CD8-positive, alpha-beta memory T cell (primary cell): ENCODE data around the gene NAXD. TPM values are rescaled to one million over a fixed set of nuclear protein-coding genes. Genes with fewer than 3 reads are reported as not detected.

Source experiments
- CTCF ChIA-PET: fragments of 350-600 bp; sonication (Branson Sonifier 250); formaldehyde crosslinking; loops from one replicate; lab custom pipeline; 2021; ENCODE audit warnings: antibody characterized with exemption; lab: Charles Lee
- POLR2A ChIA-PET: fragments of 350-600 bp; sonication (Branson Sonifier 250); formaldehyde crosslinking; loops from one replicate; lab custom pipeline; 2021; ENCODE audit warnings: antibody characterized with exemption; lab: Charles Lee
- DNase-seq, 5 donors: peaks; one replicate each; pipeline versions ENCODE4 v3.0.0 to v3.0.0-alpha.2; 2020 to 2022; ENCODE audit warnings: mixed read lengths in 1 of 5
- H3K27ac ChIP-seq: one replicate; pipeline ENCODE4 v1.7.0; 2013; ENCODE audit warnings: low read depth, mild to moderate bottlenecking, low read length, moderate library complexity
- H3K27me3 ChIP-seq: 2 replicates; pipeline ENCODE4 v1.7.0; 2013; ENCODE audit warnings: low read length, mild to moderate bottlenecking; ENCODE audit not compliant: insufficient read depth, poor library complexity, severe bottlenecking
- H3K36me3 ChIP-seq: 2 replicates; pipeline ENCODE4 v1.7.0; 2013; ENCODE audit warnings: mild to moderate bottlenecking, low read length, moderate library complexity; ENCODE audit not compliant: insufficient read depth
- H3K4me1 ChIP-seq: 2 replicates; pipeline ENCODE4 v1.7.0; 2013; ENCODE audit warnings: mild to moderate bottlenecking, low read length, moderate library complexity; ENCODE audit not compliant: insufficient read depth
- H3K4me3 ChIP-seq: 2 replicates; pipeline ENCODE4 v1.7.0; 2013; ENCODE audit warnings: mild to moderate bottlenecking, low read length
- H3K9me3 ChIP-seq: 2 replicates; pipeline ENCODE4 v1.7.0; 2013; ENCODE audit warnings: mild to moderate bottlenecking, low read length
- H3K27ac Mint-ChIP-seq, 8 donors: one replicate each; pipeline ENCODE4 v1.8.0; 2020 to 2021; ENCODE audit warnings: mixed read lengths in 8 of 8, mild to moderate bottlenecking in 6 of 8, inconsistent platforms in 3 of 8, moderate library complexity in 3 of 8
- H3K27me3 Mint-ChIP-seq, 2 donors: one replicate each; pipeline ENCODE4 v1.8.0; 2020 to 2021; ENCODE audit warnings: mixed read lengths in 2 of 2, mild to moderate bottlenecking in 1 of 2, moderate library complexity in 1 of 2
- H3K36me3 Mint-ChIP-seq, 3 donors: one replicate each; pipeline ENCODE4 v1.8.0; 2020 to 2021; ENCODE audit warnings: mixed read lengths in 3 of 3, inconsistent platforms in 1 of 3, mild to moderate bottlenecking in 1 of 3
- H3K4me1 Mint-ChIP-seq, 3 donors: one replicate each; pipeline ENCODE4 v1.8.0; 2020 to 2021; ENCODE audit warnings: mixed read lengths in 3 of 3, inconsistent platforms in 1 of 3, mild to moderate bottlenecking in 1 of 3
- H3K4me3 Mint-ChIP-seq, 7 donors: one replicate each; pipeline ENCODE4 v1.8.0; 2020 to 2021; ENCODE audit warnings: mixed read lengths in 7 of 7, mild to moderate bottlenecking in 6 of 7, moderate library complexity in 4 of 7, inconsistent platforms in 2 of 7
- H3K9me3 Mint-ChIP-seq, 5 donors: one replicate each; pipeline ENCODE4 v1.8.0; 2020 to 2022; ENCODE audit warnings: mixed read lengths in 5 of 5, mild to moderate bottlenecking in 3 of 5, moderate library complexity in 2 of 5, inconsistent platforms in 1 of 5
- polyA plus RNA-seq: library from polyadenylated mRNA; unstranded; fragments of 300-500 nt; fragmentation: Illumina TruSeq; gene quantifications from one replicate; pipeline ENCODE4 v1.2.3, GENCODE V29; 2021
- total RNA-seq, 2 experiments: library from RNA; stranded (reverse); gene quantifications; one replicate each; pipeline ENCODE4 v1.2.3, GENCODE V29; 2021

The NAXD gene
- total and polyA plus RNA-seq, 3 experiments from 2014 or later: 17.0 to 20.7 (median 19.9) TPM

DNA sequence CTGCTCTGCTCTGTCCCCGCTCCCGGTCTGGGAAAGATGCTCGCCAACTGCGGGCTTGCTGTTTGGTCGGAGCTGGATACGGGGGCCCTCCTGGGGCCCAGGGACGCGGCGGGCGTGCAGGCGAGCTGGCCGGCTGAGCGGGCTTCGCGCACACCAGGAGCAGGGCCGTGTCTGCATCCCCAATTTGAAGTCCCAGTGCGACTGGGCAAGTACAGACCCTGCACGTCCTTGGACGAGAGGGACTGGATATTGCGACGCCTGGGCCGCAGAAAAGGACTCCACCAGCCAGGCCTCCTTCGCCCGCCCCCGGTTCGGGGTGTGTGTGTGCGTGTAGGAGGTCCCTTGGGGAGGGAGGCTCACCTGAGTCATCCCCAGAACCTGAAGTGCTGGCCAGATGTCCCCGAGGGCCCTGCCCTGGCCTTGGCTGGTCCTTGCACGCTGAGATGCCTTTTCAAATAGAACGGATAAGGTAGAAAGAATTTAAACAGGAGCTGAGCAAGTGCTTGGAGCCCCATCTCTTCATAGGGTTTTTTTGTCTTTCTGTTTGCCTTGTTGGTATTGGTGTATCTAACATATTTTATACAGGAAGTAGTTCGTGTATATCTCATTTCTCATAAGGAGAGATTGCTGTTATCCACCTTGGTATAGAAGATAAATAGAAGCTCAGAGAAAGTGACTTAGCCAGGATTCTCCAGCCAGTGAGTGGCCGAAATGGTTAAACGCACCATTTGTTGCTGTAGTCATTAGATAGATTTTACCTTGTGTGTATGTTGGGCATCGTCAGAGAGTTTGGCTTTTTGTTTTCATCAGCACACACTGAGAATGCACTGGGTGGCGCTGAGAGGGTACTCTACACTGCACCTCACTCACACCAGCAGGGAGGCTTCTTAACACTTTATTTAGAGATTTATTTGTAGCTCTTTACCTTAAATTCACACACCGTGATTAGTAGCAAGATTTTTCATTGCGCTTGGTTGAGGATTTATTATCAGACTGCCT, 1.1 kb downstream of the NAXD start:
- Mint-ChIP-seq H3K9me3 (no peaks in the 10 kb centered on the region), H3K27me3 (no peaks in the 10 kb centered on the region), H3K27ac (peak overlapping the region; percentile 31 to 94 (median 88)), H3K4me3 (peak overlapping the region; percentile 89 to 97 (median 92)), H3K36me3 (peaks cover 0 to 14% (median 0%) of the 10 kb centered on the region in 3 donors), H3K4me1 (peaks cover 36 to 59% (median 54%) of the 10 kb centered on the region in 3 donors)
- H3K27ac ChIP-seq: peak overlapping the region; percentile 62
- H3K4me3 ChIP-seq: peak overlapping the region; percentile 86
- peak in 1 of 5 donors; percentile 29 for DNase-seq
- ChIA-PET POLR2A (interaction anchor here (0.6 to 1.2 kb wide), 3 partner anchors 44 to 98 kb away, joined by 3 to 5 read pairs (median 3); no protein-coding TSS in a partner anchor), CTCF (interaction anchor here (1.2 to 1.5 kb wide), 2 partner anchors 23 to 28 kb away, joined by 3 to 5 read pairs; no protein-coding TSS in a partner anchor)
- no peaks in the 10 kb centered on the region for H3K9me3 ChIP-seq
- no peaks in the 10 kb centered on the region for H3K27me3 ChIP-seq
- H3K4me1 ChIP-seq: peaks cover 19% of the 10 kb centered on the region
- no peaks in the 10 kb centered on the region for H3K36me3 ChIP-seq

- DNase-seq: no peak
- ChIA-PET CTCF (no interaction called here), POLR2A (no interaction called here)
- no peaks in the 10 kb centered on the region for H3K27me3 ChIP-seq
- no peak overlapping the region for H3K27ac ChIP-seq
- H3K4me3 ChIP-seq: no peak overlapping the region
- Mint-ChIP-seq H3K36me3 (peaks cover 0 to 21% (median 0%) of the 10 kb centered on the region in 3 donors), H3K9me3 (no peaks in the 10 kb centered on the region), H3K4me3 (peak overlapping the region; percentile 6 to 97 (median 53)), H3K4me1 (peaks cover 37 to 63% (median 57%) of the 10 kb centered on the region in 3 donors), H3K27ac (no peak overlapping the region), H3K27me3 (no peaks in the 10 kb centered on the region)
- H3K9me3 ChIP-seq: no peaks in the 10 kb centered on the region
- H3K36me3 ChIP-seq: no peaks in the 10 kb centered on the region
- peaks cover 19% of the 10 kb centered on the region for H3K4me1 ChIP-seq
Observed at GRCh38 chr13:110617321-110618072, 2.2 kb downstream of the NAXD start.

- no peaks in the 10 kb centered on the region for H3K9me3 ChIP-seq
- no peaks in the 10 kb centered on the region for H3K36me3 ChIP-seq
- Mint-ChIP-seq H3K36me3 (peaks cover 0 to 27% (median 0%) of the 10 kb centered on the region in 3 donors), H3K4me3 (peak overlapping the region in 1 of 7 donors; percentile 49), H3K27me3 (no peaks in the 10 kb centered on the region), H3K9me3 (no peaks in the 10 kb centered on the region), H3K27ac (no peak overlapping the region), H3K4me1 (peaks cover 41 to 70% (median 63%) of the 10 kb centered on the region in 3 donors)
- no peak overlapping the region for H3K4me3 ChIP-seq
- DNase-seq: no peak
- POLR2A ChIA-PET: no interaction called here
- no peaks in the 10 kb centered on the region for H3K27me3 ChIP-seq
- H3K27ac ChIP-seq: no peak overlapping the region
- peaks cover 19% of the 10 kb centered on the region for H3K4me1 ChIP-seq
- CTCF ChIA-PET: no interaction called here
Observed at GRCh38 chr13:110618167-110618566, 2.8 kb downstream of the NAXD start.

DNA sequence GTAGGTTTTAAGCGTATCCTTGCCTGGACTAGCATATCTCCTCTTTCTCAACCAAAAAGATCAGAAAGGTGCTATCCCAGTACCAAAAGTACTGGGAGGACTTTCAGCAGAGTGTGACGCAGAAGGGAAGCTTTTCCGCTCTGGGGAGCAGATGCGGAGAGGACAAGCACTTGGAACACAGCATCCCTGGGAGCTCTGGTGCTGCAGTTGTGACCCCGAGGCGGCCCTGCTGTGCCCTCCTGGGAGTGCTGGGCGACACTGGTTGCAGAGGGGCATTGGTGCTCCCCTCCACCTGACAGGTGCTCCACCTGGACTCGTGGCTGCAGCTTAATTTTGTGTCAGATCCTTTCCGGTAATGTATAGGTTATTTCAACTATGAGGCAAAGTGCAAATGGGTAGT, 3.4 kb downstream of the NAXD start:
- H3K4me3 ChIP-seq: no peak overlapping the region
- peaks cover 19% of the 10 kb centered on the region for H3K4me1 ChIP-seq
- Mint-ChIP-seq H3K27ac (no peak overlapping the region), H3K9me3 (no peaks in the 10 kb centered on the region), H3K4me1 (peaks cover 39 to 71% (median 63%) of the 10 kb centered on the region in 3 donors), H3K27me3 (no peaks in the 10 kb centered on the region), H3K4me3 (peak overlapping the region in 1 of 7 donors; percentile 49), H3K36me3 (peaks cover 0 to 33% (median 0%) of the 10 kb centered on the region in 3 donors)
- DNase-seq: no peak
- CTCF ChIA-PET: no interaction called here
- H3K27ac ChIP-seq: no peak overlapping the region
- POLR2A ChIA-PET: no interaction called here
- no peaks in the 10 kb centered on the region for H3K36me3 ChIP-seq
- H3K27me3 ChIP-seq: no peaks in the 10 kb centered on the region
- no peaks in the 10 kb centered on the region for H3K9me3 ChIP-seq

DNA sequence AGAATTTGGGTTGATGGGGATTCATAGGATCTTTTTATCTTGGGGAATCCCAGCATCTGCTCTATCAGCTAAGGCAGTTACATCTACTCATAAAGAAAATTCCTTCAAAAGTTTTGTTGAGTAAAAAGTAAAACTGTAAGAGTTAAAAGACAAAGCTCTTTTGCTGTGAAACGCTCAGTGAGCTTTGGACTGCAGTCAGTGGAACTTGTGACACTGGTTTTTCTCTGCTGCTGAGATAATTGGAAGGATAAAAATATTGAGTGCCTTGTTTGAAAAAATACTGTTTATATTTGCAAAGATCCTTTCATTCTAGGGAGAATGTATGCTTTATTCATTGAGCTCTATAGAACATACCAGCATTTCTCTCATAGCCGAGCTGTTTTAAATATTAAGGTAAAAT, 5.3 kb downstream of the NAXD start:
- Histone ChIP-seq H3K27ac (no peak overlapping the region), H3K4me1 (peaks cover 15% of the 10 kb centered on the region), H3K36me3 (no peaks in the 10 kb centered on the region), H3K9me3 (no peaks in the 10 kb centered on the region), H3K4me3 (no peak overlapping the region), H3K27me3 (no peaks in the 10 kb centered on the region)
- H3K27ac Mint-ChIP-seq: no peak overlapping the region
- no peaks in the 10 kb centered on the region for H3K27me3 Mint-ChIP-seq
- no peaks in the 10 kb centered on the region for H3K9me3 Mint-ChIP-seq
- ChIA-PET POLR2A (no interaction called here), CTCF (interaction anchor here (0.6 to 1.6 kb wide), 2 partner anchors 98 to 198 kb away, joined by 3 read pairs; no protein-coding TSS in a partner anchor)
- DNase-seq: no peak
- H3K36me3 Mint-ChIP-seq: peaks cover 0 to 43% (median 0%) of the 10 kb centered on the region in 3 donors
- H3K4me3 Mint-ChIP-seq: no peak overlapping the region
- H3K4me1 Mint-ChIP-seq: peaks cover 34 to 65% (median 58%) of the 10 kb centered on the region in 3 donors

GRCh38 chr13:110624766-110625756, 9.7 kb downstream of the NAXD start:
- ChIA-PET POLR2A (interaction anchor here (0.6 kb wide), 1 partner anchor 83 kb away, joined by 3 read pairs; no protein-coding TSS in a partner anchor), CTCF (interaction anchor here (1.6 kb wide), 1 partner anchor 31 kb away, joined by 3 read pairs; no protein-coding TSS in a partner anchor)
- no peaks in the 10 kb centered on the region for H3K9me3 Mint-ChIP-seq
- H3K4me3 Mint-ChIP-seq: no peak overlapping the region
- no peak overlapping the region for H3K4me3 ChIP-seq
- H3K36me3 ChIP-seq: peaks cover 6% of the 10 kb centered on the region
- no peaks in the 10 kb centered on the region for H3K9me3 ChIP-seq
- H3K27ac Mint-ChIP-seq: peak overlapping the region in 3 of 8 donors; percentile 31 to 71 (median 48)
- H3K27ac ChIP-seq: no peak overlapping the region
- H3K27me3 Mint-ChIP-seq: no peaks in the 10 kb centered on the region
- H3K27me3 ChIP-seq: no peaks in the 10 kb centered on the region
- peaks cover 0 to 71% (median 12%) of the 10 kb centered on the region in 3 donors for H3K36me3 Mint-ChIP-seq
- no peak for DNase-seq
- H3K4me1 Mint-ChIP-seq: peaks cover 38 to 67% (median 54%) of the 10 kb centered on the region in 3 donors
- peaks cover 13% of the 10 kb centered on the region for H3K4me1 ChIP-seq
